Testis (tissue), 3 donors: ENCODE results near the gene SMIM10L1. TPM values are rescaled to one million over a fixed set of nuclear protein-coding genes. Genes with fewer than 3 reads are reported as not detected.

Source experiments
- DNase-seq: peaks from one replicate; pipeline ENCODE4 v3.0.0-alpha.2; 2019
- H3K27ac ChIP-seq, 2 donors: fragments of 200-600 bp; sonication (generic); one replicate each; pipeline ENCODE4 v1.5.1; 2019
- H3K27me3 ChIP-seq: fragments of 200-600 bp; sonication (generic); one replicate; pipeline ENCODE4 v1.5.1; 2019
- H3K36me3 ChIP-seq: fragments of 200-600 bp; sonication (generic); one replicate; pipeline ENCODE4 v1.5.1; 2017; ENCODE audit warnings: low read depth; ENCODE audit errors: missing control alignments
- H3K4me1 ChIP-seq: fragments of 200-600 bp; sonication (generic); one replicate; pipeline ENCODE4 v1.5.1; 2019
- H3K4me3 ChIP-seq, 2 donors: fragments of 200-600 bp; sonication (generic); one replicate each; pipeline ENCODE4 v1.5.1; 2017 to 2019
- H3K9me3 ChIP-seq: fragments of 200-600 bp; sonication (generic); one replicate; pipeline ENCODE4 v1.5.1; 2017
- POLR2A ChIP-seq: fragments of 450-650 bp; IDR thresholded peaks from one replicate; pipeline ENCODE4 v1.6.1; 2017; ENCODE audit warnings: antibody characterized with exemption, mild to moderate bottlenecking, moderate library complexity
- WGBS, 2 donors: methylation state at CpG; one replicate each; pipeline ENCODE4 v1.1.5; 2018; 5-methylcytosine and 5-hydroxymethylcytosine counted together
- intact Hi-C: fragments of 100-400 bp; cut with DNase I; formaldehyde crosslinking; loops from one replicate; pipeline ENCODE4 v1.15.1; 2023; ENCODE audit warnings: low total_unique reads
- polyA plus RNA-seq: library from polyadenylated mRNA; stranded (reverse); fragments of 350-450 nt; fragmentation: Illumina TruSeq; extraction: RNeasy Lipid Tissue Mini Kit (QIAGEN cat#74804); gene quantifications from one replicate; pipeline ENCODE4 v1.2.3, GENCODE V29; 2014; ENCODE audit warnings: low read depth, low replicate concordance; ENCODE audit not compliant: insufficient read depth
- total RNA-seq, 2 donors: library from RNA; depleted of rRNA; stranded (reverse); fragments of >200 nt; gene quantifications; one replicate each; pipeline ENCODE4 v1.2.3, GENCODE V29; 2016
- TF ChIP-seq, protein P1 (sequence below), 3 experiments: fragments of 450-650 bp in 2 of 3; fragments of 200-600 bp in 1 of 3; sonication (generic) in 1 of 3; IDR thresholded peaks; one replicate each; pipeline ENCODE4 v1.5.1; 2016 to 2019; ENCODE audit warnings: antibody characterized with exemption in 3 of 3, mild to moderate bottlenecking in 2 of 3, moderate library complexity in 1 of 3

SMIM10L1 gene
- total and polyA plus RNA-seq, 3 donors from 2014 or later: 4.4 to 11.0 (median 7.6) TPM

GRCh38 chr12:11162502-11162901 is 8.5 kb upstream of the SMIM10L1 start:
- H3K4me3 ChIP-seq: no peak overlapping the region
- no peaks in the 10 kb centered on the region for H3K27me3 ChIP-seq
- 95 to 100% methylated on average over 1 of the region's 1 CpG for WGBS, 2 donors
- H3K36me3 ChIP-seq: no peaks in the 10 kb centered on the region
- no peak overlapping the region for H3K27ac ChIP-seq
- DNase-seq: no peak
- H3K9me3 ChIP-seq: no peaks in the 10 kb centered on the region
- no peaks in the 10 kb centered on the region for H3K4me1 ChIP-seq
- no peak for TF ChIP-seq POLR2A
- TF ChIP-seq, protein P1, sequence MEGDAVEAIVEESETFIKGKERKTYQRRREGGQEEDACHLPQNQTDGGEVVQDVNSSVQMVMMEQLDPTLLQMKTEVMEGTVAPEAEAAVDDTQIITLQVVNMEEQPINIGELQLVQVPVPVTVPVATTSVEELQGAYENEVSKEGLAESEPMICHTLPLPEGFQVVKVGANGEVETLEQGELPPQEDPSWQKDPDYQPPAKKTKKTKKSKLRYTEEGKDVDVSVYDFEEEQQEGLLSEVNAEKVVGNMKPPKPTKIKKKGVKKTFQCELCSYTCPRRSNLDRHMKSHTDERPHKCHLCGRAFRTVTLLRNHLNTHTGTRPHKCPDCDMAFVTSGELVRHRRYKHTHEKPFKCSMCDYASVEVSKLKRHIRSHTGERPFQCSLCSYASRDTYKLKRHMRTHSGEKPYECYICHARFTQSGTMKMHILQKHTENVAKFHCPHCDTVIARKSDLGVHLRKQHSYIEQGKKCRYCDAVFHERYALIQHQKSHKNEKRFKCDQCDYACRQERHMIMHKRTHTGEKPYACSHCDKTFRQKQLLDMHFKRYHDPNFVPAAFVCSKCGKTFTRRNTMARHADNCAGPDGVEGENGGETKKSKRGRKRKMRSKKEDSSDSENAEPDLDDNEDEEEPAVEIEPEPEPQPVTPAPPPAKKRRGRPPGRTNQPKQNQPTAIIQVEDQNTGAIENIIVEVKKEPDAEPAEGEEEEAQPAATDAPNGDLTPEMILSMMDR (IDR thresholded peaks at IDR 0.05): no peak
- intact Hi-C loops: no loop called here

GRCh38 chr12:11164384-11164783 is 6.6 kb upstream of the SMIM10L1 start:
- H3K9me3 ChIP-seq: no peaks in the 10 kb centered on the region
- H3K4me3 ChIP-seq: no peak overlapping the region
- no peak for DNase-seq
- TF ChIP-seq, protein P1 (IDR thresholded peaks at IDR 0.05): no peak
- H3K27me3 ChIP-seq: no peaks in the 10 kb centered on the region
- intact Hi-C loops: no loop called here
- no peaks in the 10 kb centered on the region for H3K36me3 ChIP-seq
- no peaks in the 10 kb centered on the region for H3K4me1 ChIP-seq
- no peak overlapping the region for H3K27ac ChIP-seq

- Histone ChIP-seq H3K27me3 (no peaks in the 10 kb centered on the region), H3K27ac (no peak overlapping the region), H3K4me3 (no peak overlapping the region), H3K36me3 (no peaks in the 10 kb centered on the region), H3K9me3 (no peaks in the 10 kb centered on the region), H3K4me1 (peaks cover 4% of the 10 kb centered on the region)
- TF ChIP-seq POLR2A: no peak
- TF ChIP-seq, protein P1 (IDR thresholded peaks at IDR 0.05): no peak
- intact Hi-C loops: no loop called here
- no peak for DNase-seq
Observed at GRCh38 chr12:11166300-11166699, 4.7 kb upstream of the SMIM10L1 start.

- no peaks in the 10 kb centered on the region for H3K36me3 ChIP-seq
- WGBS, 2 donors: 0 to 2% methylated on average over 4 of the region's 4 CpGs
- H3K4me1 ChIP-seq: peaks cover 15% of the 10 kb centered on the region
- intact Hi-C loops: no loop called here
- no peak for TF ChIP-seq POLR2A
- TF ChIP-seq, protein P1 (IDR thresholded peaks at IDR 0.05): no peak
- H3K9me3 ChIP-seq: no peaks in the 10 kb centered on the region
- DNase-seq: no peak
- H3K27ac ChIP-seq: peak overlapping the region; percentile 97 to 98
- H3K27me3 ChIP-seq: no peaks in the 10 kb centered on the region
- peak overlapping the region; percentile 96 to 99 for H3K4me3 ChIP-seq
Observed at GRCh38 chr12:11170810-11171144, 217 bp upstream of the SMIM10L1 start.

- Histone ChIP-seq H3K36me3 (no peaks in the 10 kb centered on the region), H3K4me3 (peak overlapping the region; percentile 96 to 99), H3K27ac (peak overlapping the region; percentile 97 to 98), H3K9me3 (no peaks in the 10 kb centered on the region), H3K4me1 (peaks cover 15% of the 10 kb centered on the region), H3K27me3 (no peaks in the 10 kb centered on the region)
- TF ChIP-seq, protein P1 (IDR thresholded peaks at IDR 0.05): no peak
- intact Hi-C loops: no loop called here
- DNase-seq: no peak
- 1 to 3% methylated on average over 10 of the region's 10 CpGs for WGBS, 2 donors
Observed at GRCh38 chr12:11171969-11172675, 1.1 kb downstream of the SMIM10L1 start.
